HFFc6 (cell line): ENCODE measurements around the gene LRP1B. TPM values are rescaled to one million over a fixed set of nuclear protein-coding genes. Genes with fewer than 3 reads are reported as not detected.

Source experiments
- DNase-seq: peaks from one replicate; pipeline ENCODE4 v3.0.0-alpha.2; 2018
- H3K27ac Mint-ChIP-seq: 2 replicates; pipeline ENCODE4 v1.8.0; 2020; ENCODE audit warnings: mild to moderate bottlenecking, mixed read lengths
- H3K27me3 Mint-ChIP-seq: 2 replicates; pipeline ENCODE4 v1.8.0; 2021; ENCODE audit warnings: mild to moderate bottlenecking, moderate library complexity, mixed read lengths; ENCODE audit not compliant: insufficient read depth
- H3K36me3 Mint-ChIP-seq: 2 replicates; pipeline ENCODE4 v1.8.0; 2021; ENCODE audit warnings: low read depth, mixed read lengths
- H3K4me1 Mint-ChIP-seq: 2 replicates; pipeline ENCODE4 v1.8.0; 2020; ENCODE audit warnings: low read depth, mixed read lengths
- H3K4me3 Mint-ChIP-seq: 2 replicates; pipeline ENCODE4 v1.8.0; 2020; ENCODE audit warnings: mild to moderate bottlenecking, moderate library complexity, mixed read lengths
- H3K9me3 Mint-ChIP-seq: 2 replicates; pipeline ENCODE4 v1.8.0; 2020; ENCODE audit warnings: mild to moderate bottlenecking, mixed read lengths
- total RNA-seq, 6 experiments: library from RNA; stranded (reverse); fragmentation: NEBNext Ultra II Directional; extraction: Animal tissue kit (Norgen Biotek cat#: 25700); gene quantifications; 2 replicates in 1 of 6; 3 replicates in 5 of 6; pipeline ENCODE4 v1.2.3, GENCODE V29; 2021
- TF ChIP-seq, protein P1 (sequence below): fragments of 200-600 bp; sonication (generic); IDR thresholded peaks from 2 replicates; pipeline ENCODE4 v1.5.0; 2021; ENCODE audit warnings: antibody characterized with exemption, mild to moderate bottlenecking

Gene LRP1B
- total RNA-seq, 6 experiments from 2014 or later, result not detected

DNA sequence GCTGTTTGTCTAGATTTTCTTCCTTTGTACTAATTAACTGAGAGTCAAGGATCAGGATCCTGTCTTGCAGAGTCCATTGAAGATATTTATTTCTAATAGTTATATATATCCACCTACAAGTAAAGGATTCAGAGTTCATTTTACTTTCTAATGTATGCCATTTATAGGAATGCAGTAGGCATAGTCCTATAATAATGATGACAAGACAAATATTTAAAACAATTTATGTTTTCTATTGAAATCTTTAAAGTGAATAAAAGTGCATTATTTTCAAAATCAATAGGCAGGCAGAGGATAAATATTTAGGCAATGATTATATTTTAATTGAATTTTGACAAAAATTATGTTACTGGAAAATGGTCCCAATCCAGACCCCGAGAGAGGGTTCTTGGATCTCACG, 1919.9 kb downstream of the LRP1B start:
- H3K27ac Mint-ChIP-seq, result no peak overlapping the region

DNA sequence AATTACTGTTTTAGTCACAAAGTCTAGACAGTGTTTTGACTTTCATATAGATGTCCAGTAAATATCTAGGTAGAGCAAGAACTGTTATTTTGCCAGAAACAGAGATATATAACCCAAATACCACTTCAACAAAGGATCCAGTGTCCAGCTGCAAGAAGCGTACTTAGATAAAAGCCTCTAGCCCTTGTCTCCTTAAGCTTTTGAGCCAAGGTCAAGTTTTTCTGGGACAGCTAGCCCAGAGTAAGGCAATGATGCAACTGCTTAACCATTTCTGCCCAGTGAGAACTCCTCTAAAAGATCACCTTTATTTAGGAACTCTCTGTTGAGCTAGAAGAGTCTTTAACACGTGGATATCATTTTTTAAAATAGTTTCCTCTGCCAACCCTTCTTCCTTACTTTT, 1925.7 kb downstream of the LRP1B start:
- Mint-ChIP-seq H3K36me3 (no peaks in the 10 kb centered on the region; the same call in 1 of the 2 replicates), H3K27me3 (peaks cover 1% of the 10 kb centered on the region; the same call in 1 of the 2 replicates), H3K9me3 (peaks cover 46% of the 10 kb centered on the region), H3K4me1 (no peaks in the 10 kb centered on the region), H3K4me3 (no peak overlapping the region), H3K27ac (no peak overlapping the region)
- TF ChIP-seq, protein P1, sequence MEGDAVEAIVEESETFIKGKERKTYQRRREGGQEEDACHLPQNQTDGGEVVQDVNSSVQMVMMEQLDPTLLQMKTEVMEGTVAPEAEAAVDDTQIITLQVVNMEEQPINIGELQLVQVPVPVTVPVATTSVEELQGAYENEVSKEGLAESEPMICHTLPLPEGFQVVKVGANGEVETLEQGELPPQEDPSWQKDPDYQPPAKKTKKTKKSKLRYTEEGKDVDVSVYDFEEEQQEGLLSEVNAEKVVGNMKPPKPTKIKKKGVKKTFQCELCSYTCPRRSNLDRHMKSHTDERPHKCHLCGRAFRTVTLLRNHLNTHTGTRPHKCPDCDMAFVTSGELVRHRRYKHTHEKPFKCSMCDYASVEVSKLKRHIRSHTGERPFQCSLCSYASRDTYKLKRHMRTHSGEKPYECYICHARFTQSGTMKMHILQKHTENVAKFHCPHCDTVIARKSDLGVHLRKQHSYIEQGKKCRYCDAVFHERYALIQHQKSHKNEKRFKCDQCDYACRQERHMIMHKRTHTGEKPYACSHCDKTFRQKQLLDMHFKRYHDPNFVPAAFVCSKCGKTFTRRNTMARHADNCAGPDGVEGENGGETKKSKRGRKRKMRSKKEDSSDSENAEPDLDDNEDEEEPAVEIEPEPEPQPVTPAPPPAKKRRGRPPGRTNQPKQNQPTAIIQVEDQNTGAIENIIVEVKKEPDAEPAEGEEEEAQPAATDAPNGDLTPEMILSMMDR, result no peak
- DNase-seq, result no peak

More for the DNA sequence above, 1919.9 kb downstream of the LRP1B start:
- no peaks in the 10 kb centered on the region; the same call in 1 of the 2 replicates for H3K36me3 Mint-ChIP-seq
- H3K4me3 Mint-ChIP-seq, result no peak overlapping the region
- DNase-seq, result no peak
- H3K4me1 Mint-ChIP-seq, result no peaks in the 10 kb centered on the region
- TF ChIP-seq, protein P1, result no peak
- peaks cover 1% of the 10 kb centered on the region; the same call in 1 of the 2 replicates for H3K27me3 Mint-ChIP-seq
- peaks cover 34% of the 10 kb centered on the region for H3K9me3 Mint-ChIP-seq

DNA sequence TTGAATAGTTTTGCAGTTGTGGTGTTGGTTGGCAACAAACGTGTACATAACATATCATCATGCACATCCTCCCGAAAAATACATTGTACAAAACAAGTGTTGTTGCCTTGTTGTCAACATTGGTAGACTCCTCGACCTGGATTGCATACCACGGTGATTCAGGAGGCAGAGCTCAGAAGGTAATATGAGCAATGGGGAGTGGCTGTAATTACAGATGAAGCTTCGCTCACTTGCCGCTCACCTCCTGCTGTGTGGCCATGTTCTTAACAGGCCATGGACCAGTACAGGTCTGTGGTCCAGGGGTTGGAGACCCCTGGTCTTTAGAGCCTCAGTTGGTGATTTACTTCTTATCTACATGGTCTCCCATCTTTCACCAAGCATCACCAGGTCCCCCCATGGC, 1927.5 kb downstream of the LRP1B start:
- Mint-ChIP-seq H3K4me1 (no peaks in the 10 kb centered on the region), H3K27ac (no peak overlapping the region), H3K9me3 (peaks cover 46% of the 10 kb centered on the region), H3K27me3 (peaks cover 1% of the 10 kb centered on the region; the same call in 1 of the 2 replicates), H3K4me3 (no peak overlapping the region), H3K36me3 (no peaks in the 10 kb centered on the region; the same call in 1 of the 2 replicates)
- TF ChIP-seq, protein P1, result no peak
- no peak for DNase-seq

DNA sequence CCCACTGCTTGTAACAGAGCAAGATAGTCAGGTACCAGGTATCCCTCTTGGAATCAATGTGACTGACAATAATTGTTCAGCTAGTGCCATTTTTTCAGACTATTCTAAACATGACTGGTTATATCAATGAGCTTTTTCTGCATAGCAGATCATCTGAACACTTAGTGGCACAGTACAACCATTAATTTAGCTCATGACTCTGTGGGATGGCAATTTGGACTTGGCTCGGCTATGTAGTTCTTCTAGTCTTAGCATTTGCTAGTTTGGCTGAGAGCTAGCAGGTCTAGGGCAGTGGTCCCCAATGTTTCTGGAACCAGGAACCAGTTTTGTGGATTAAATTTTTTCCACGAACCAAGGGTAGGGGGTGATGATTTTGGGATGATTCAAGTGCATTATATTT, 1929.2 kb downstream of the LRP1B start:
- no peak overlapping the region for H3K27ac Mint-ChIP-seq

DNA sequence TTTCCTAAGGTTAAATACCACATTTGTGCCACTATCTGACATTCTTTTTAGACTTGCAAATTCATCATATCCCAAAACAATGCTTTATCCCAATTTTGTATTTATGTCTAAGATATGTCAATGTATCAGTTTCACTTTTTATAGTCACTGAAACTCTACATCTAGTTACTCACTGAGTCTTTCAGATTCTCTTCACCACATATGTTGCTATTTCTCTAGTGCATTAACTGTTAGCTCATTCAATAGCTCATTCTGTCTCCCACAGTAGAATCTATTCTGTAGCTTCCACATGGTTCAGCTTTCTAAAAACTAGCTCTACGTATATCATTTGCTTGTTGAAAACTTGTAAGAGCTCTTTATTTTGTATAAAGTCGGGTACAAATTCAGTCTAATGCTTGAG, 1930.1 kb downstream of the LRP1B start:
- Mint-ChIP-seq H3K4me3 (no peak overlapping the region), H3K27me3 (no peaks in the 10 kb centered on the region), H3K9me3 (peaks cover 33% of the 10 kb centered on the region), H3K27ac (no peak overlapping the region), H3K4me1 (no peaks in the 10 kb centered on the region), H3K36me3 (no peaks in the 10 kb centered on the region)
- TF ChIP-seq, protein P1, result no peak
- DNase-seq, result no peak

More for the DNA sequence above, 1929.2 kb downstream of the LRP1B start:
- Mint-ChIP-seq H3K9me3 (peaks cover 35% of the 10 kb centered on the region), H3K27me3 (peaks cover 1% of the 10 kb centered on the region; the same call in 1 of the 2 replicates), H3K4me1 (no peaks in the 10 kb centered on the region), H3K4me3 (no peak overlapping the region), H3K36me3 (no peaks in the 10 kb centered on the region; the same call in 1 of the 2 replicates)
- no peak for DNase-seq
- TF ChIP-seq, protein P1, result no peak

DNA sequence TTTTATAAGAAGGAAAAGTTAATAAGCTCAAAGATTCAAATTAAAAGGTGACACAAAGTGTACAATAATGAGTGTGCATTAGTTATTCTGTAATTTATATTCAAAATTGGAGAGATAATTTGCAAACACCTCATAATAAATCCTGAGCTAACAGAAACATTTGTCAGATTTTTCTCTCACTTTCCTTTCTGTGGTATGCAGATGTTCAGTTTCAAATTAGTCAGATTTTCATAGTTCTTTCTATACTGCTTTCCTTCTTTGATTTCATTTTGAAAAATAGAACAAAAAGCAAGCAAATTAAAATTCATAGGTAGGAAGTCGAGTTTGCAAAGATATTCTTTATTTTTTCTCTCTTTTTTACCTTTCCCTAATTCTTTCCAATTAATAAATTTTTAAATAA, 1930.5 kb downstream of the LRP1B start:
- DNase-seq, result no peak
- H3K36me3 Mint-ChIP-seq, result no peaks in the 10 kb centered on the region
- H3K27ac Mint-ChIP-seq, result no peak overlapping the region
- peaks cover 34% of the 10 kb centered on the region for H3K9me3 Mint-ChIP-seq
- TF ChIP-seq, protein P1, result no peak
- no peaks in the 10 kb centered on the region for H3K27me3 Mint-ChIP-seq
- H3K4me1 Mint-ChIP-seq, result no peaks in the 10 kb centered on the region
- H3K4me3 Mint-ChIP-seq, result no peak overlapping the region
